Activated naive CD8-positive, alpha-beta T cell treated with anti-CD3 and anti-CD28 coated beads for 36 hours (primary cell): ENCODE results near the gene SHLD3. TPM values are rescaled to one million over a fixed set of nuclear protein-coding genes. Genes with fewer than 3 reads are reported as not detected.
A peak's percentile ranks its signal among the peaks of the same experiment; 100 is the strongest.
"Not testable (repeated sequence)": the region's sequence is repeated elsewhere in the genome, so short reads cannot be mapped to it uniquely, and the experiment has no call there.

Source experiments
- DNase-seq: peaks from one replicate; pipeline ENCODE4 v3.0.0; 2021
- H3K27ac Mint-ChIP-seq: one replicate; pipeline ENCODE4 v1.8.0; 2022; ENCODE audit warnings: mild to moderate bottlenecking, moderate library complexity, mixed read lengths
- H3K27me3 Mint-ChIP-seq: one replicate; pipeline ENCODE4 v1.8.0; 2022; ENCODE audit warnings: mild to moderate bottlenecking, mixed read lengths
- H3K36me3 Mint-ChIP-seq: one replicate; pipeline ENCODE4 v1.8.0; 2021; ENCODE audit warnings: mild to moderate bottlenecking, mixed read lengths
- H3K4me1 Mint-ChIP-seq: one replicate; pipeline ENCODE4 v1.8.0; 2021; ENCODE audit warnings: mixed read lengths
- H3K4me3 Mint-ChIP-seq: one replicate; pipeline ENCODE4 v1.8.0; 2022; ENCODE audit warnings: mild to moderate bottlenecking, moderate library complexity, mixed read lengths
- H3K9me3 Mint-ChIP-seq: one replicate; pipeline ENCODE4 v1.8.0; 2022; ENCODE audit warnings: mixed read lengths
- total RNA-seq, 2 experiments: library from RNA; stranded (reverse); gene quantifications; one replicate each; pipeline ENCODE4 v1.2.3, GENCODE V29; 2021

The SHLD3 gene
- total RNA-seq: 1 to 10 TPM; 6.9 to 7.3 TPM

DNA sequence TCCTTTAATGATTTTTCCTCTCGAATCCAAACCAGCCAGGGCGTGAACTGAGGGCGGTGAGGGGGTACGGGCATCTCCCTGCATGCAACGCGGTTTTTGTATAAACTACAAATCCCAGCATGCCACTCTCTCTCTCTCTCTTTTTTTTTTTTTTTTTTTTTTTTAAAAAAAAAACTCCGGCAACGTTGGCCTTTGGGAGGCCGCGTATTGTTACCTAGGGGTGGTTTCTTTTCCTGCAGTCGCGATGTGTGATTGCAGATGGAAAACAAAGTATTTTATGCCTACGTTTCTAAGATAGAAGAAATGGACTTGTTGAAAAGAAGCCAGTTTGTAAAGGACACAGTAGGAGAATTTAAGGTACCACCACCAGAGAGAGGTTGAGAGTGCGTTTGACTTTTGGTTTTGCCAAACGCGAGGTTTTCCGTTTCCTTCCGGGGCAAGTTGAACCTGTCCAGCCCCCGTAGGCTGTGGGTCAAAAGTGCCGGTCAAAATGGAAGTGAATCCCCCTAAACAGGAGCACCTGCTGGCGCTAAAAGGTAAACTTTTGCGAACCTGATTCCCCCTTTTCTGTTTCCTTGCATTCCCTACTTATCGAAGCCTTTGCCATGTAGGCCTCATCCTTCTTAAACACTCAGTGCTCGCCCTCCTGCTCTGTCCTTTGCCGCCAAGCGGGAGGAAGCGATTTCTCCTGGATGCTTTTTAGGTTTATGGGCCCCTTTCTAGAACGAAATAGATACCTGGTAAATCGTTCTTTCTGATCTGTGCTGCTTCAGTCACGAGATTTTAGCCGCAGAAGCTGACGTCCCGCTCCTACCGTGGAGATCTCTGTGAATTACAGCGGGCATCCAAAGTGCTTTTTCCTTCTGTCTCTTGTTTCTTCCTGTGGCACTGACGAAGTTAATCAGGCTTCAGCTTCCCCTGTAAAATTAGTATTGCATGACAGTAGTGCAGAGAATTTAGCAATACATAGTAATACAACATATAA lies at the start of gene SHLD3, which contains the start of gene TRAPPC13:
Gene SHLD3 (plus strand): TSS at position 457 of the 985 bp plus-strand sequence. CDS start 4,561 bp downstream, outside the sequence.
Gene TRAPPC13 (plus strand): TSS at position 457 of the 985 bp plus-strand sequence. CDS start 34 bp downstream, at position 491.
- Mint-ChIP-seq H3K9me3 (no peaks in the 10 kb centered on the region), H3K4me3 (peak within 1 kb of the TSS; percentile 97), H3K4me1 (peaks cover 40% of the 10 kb centered on the region), H3K36me3 (peaks cover 25% of the 10 kb centered on the region), H3K27ac (peak within 1 kb of the TSS; percentile 97), H3K27me3 (no peaks in the 10 kb centered on the region)
- DNase-seq: peak; percentile 81

- peak overlapping the region; percentile 54 for H3K27ac Mint-ChIP-seq
- peaks cover 27% of the 10 kb centered on the region for H3K36me3 Mint-ChIP-seq
- H3K4me1 Mint-ChIP-seq: peaks cover 25% of the 10 kb centered on the region
- no peak for DNase-seq
- no peak overlapping the region for H3K4me3 Mint-ChIP-seq
- H3K9me3 Mint-ChIP-seq: no peaks in the 10 kb centered on the region
- H3K27me3 Mint-ChIP-seq: no peaks in the 10 kb centered on the region
Observed at GRCh38 chr5:65577141-65577540, 47.7 kb upstream of the SHLD3 start.

DNA sequence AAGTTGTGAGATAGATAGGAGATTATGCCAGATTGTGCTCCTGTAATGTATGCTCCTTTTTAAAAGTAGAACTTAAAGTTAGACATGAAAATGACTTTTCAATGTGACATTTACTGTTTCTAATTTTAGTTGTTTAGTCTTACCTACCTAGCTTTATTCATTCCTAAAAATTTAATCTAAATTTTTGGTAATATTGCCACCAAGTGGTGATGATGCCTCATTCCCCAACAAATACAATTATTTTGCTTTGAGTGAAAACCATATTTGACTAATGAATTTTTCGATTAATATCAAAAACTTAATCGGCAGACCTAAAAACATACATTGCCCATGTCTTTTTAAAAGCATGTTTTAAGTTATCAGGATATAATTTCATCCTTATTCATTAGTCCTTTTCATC lies 36.1 kb upstream of the SHLD3 start:
- Mint-ChIP-seq H3K27ac (no peak overlapping the region), H3K4me1 (no peaks in the 10 kb centered on the region), H3K4me3 (no peak overlapping the region), H3K9me3 (no peaks in the 10 kb centered on the region), H3K36me3 (peaks cover 5% of the 10 kb centered on the region), H3K27me3 (no peaks in the 10 kb centered on the region)
- DNase-seq: no peak

DNA sequence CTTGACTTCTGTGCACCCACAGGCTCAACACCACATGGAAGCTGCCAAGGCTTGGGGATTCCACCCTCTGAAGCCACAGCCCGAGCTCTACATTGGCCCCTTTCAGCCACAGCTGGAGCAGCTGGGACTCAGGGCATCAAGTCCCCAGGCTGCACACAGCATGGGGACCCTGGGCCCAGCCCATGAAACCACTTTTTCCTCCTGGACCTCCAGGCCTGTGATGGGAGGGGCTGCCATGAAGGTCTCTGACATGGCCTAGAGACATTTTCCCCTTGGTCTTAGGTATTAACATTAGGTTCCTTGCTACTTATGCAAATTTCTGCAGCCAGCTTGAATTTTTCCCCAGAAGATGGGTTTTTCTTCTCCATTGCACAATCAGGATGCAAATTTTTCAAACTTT lies 23.1 kb upstream of the SHLD3 start:
- H3K36me3 Mint-ChIP-seq: peaks cover 38% of the 10 kb centered on the region
- not testable (repeated sequence) for H3K27me3 Mint-ChIP-seq, H3K4me3 Mint-ChIP-seq, H3K27ac Mint-ChIP-seq, H3K9me3 Mint-ChIP-seq, DNase-seq, H3K4me1 Mint-ChIP-seq

- H3K36me3 Mint-ChIP-seq: peaks cover 22% of the 10 kb centered on the region
- H3K4me3 Mint-ChIP-seq: no peak overlapping the region
- peaks cover 16% of the 10 kb centered on the region for H3K4me1 Mint-ChIP-seq
- no peaks in the 10 kb centered on the region for H3K27me3 Mint-ChIP-seq
- no peak overlapping the region for H3K27ac Mint-ChIP-seq
- no peaks in the 10 kb centered on the region for H3K9me3 Mint-ChIP-seq
- no peak for DNase-seq
Observed at GRCh38 chr5:65611524-65611923, 13.3 kb upstream of the SHLD3 start.

- H3K27me3 Mint-ChIP-seq: no peaks in the 10 kb centered on the region
- H3K27ac Mint-ChIP-seq: no peak overlapping the region
- H3K36me3 Mint-ChIP-seq: peaks cover 19% of the 10 kb centered on the region
- no peak overlapping the region for H3K4me3 Mint-ChIP-seq
- peaks cover 16% of the 10 kb centered on the region for H3K4me1 Mint-ChIP-seq
- no peaks in the 10 kb centered on the region for H3K9me3 Mint-ChIP-seq
- no peak for DNase-seq
Observed at GRCh38 chr5:65612298-65612907, 12.4 kb upstream of the SHLD3 start.

- no peak for DNase-seq
- H3K27me3 Mint-ChIP-seq: no peaks in the 10 kb centered on the region
Observed at GRCh38 chr5:65620021-65620420, 4.8 kb upstream of the SHLD3 start.

DNA sequence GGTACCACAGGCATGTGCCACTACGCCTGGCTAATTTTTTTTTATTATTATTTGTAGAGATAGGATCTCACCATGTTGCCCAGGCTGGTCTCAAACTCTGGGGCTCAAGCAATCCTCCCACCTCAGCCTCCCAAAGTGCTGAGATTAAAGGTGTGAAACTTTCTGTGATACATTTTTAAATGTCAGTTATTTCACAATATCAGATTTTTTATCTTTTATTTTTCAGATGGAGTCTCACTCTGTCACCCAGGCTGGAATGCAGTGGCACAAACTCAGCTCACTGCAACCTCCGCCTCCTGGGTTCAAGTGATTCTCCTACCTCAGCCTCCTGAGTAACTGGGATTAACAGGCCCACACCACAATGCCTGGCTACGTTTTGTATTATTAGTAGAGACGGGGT lies 2.9 kb upstream of the SHLD3 start:
- not testable (repeated sequence) for H3K9me3 Mint-ChIP-seq, H3K4me3 Mint-ChIP-seq, H3K27me3 Mint-ChIP-seq, H3K27ac Mint-ChIP-seq, DNase-seq
- Mint-ChIP-seq H3K36me3 (peaks cover 10% of the 10 kb centered on the region), H3K4me1 (peaks cover 37% of the 10 kb centered on the region)

More at GRCh38 chr5:65620021-65620420, 4.8 kb upstream of the SHLD3 start:
- Mint-ChIP-seq H3K4me1 (peaks cover 37% of the 10 kb centered on the region), H3K4me3 (no peak overlapping the region), H3K27ac (no peak overlapping the region), H3K9me3 (no peaks in the 10 kb centered on the region), H3K36me3 (peaks cover 4% of the 10 kb centered on the region)

GRCh38 chr5:65623482-65623881 lies 1.3 kb upstream of the SHLD3 start:
- Mint-ChIP-seq H3K27ac (peak overlapping the region; percentile 97), H3K36me3 (peaks cover 17% of the 10 kb centered on the region), H3K4me1 (peaks cover 41% of the 10 kb centered on the region), H3K27me3 (no peaks in the 10 kb centered on the region), H3K4me3 (peak overlapping the region; percentile 97), H3K9me3 (no peaks in the 10 kb centered on the region)
- DNase-seq: no peak

DNA sequence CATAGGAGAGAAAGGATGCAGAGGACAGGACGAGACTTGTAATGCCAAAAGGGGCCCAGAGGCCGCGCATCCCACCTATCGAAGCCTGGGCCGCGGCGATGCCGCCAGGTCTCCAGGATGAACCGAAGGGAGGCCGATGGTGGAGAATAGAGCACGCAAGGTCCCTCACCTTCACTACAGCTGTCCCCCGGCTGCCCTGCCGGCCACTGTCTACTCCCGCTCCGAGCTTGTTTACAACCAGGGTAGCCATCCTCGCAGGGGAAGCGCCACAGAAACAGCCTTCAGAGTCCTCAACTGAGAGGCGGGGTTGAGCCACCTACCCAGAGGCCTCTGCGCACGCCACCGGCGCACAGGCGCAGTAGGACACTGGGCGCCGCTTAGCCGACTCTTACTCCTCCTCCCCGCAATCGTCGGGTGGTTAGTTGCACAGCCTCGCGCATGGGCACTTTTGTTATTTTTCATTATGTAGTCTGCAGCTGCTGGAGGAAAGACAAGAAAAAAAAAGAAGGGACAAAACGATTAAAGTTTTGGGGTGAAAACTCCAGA lies 729 bp upstream of the SHLD3 start, which contains the start of gene TRIM23:
Gene TRIM23 (minus strand): TSS at position 309 of the 546 bp plus-strand sequence. CDS start 59 bp downstream, at position 250.
- H3K27ac Mint-ChIP-seq: peak within 1 kb of the TSS; percentile 97

DNA sequence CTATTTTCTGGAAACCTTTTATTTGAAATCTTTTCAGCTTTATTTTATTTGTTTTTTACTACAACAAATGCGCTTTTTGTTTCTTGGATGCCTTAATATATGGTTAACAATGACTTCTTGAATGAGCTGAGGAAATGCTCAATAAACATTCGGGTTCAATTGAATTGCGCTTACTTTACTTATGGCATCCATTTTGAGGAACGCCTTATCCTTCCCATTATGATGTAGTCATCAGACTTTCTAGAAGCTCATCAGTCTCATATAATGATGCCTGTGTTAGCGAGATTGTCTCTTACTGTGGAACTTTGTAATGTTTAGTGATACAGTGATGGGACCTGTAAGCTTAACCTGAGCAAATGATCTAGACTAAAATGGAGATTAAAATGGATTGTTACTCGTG lies 916 bp downstream of the SHLD3 start:
- DNase-seq: no peak
- H3K4me3 Mint-ChIP-seq: peak overlapping the region; percentile 97
- no peaks in the 10 kb centered on the region for H3K9me3 Mint-ChIP-seq
- H3K27me3 Mint-ChIP-seq: no peaks in the 10 kb centered on the region
- peak overlapping the region; percentile 97 for H3K27ac Mint-ChIP-seq
- peaks cover 40% of the 10 kb centered on the region for H3K4me1 Mint-ChIP-seq
- peaks cover 26% of the 10 kb centered on the region for H3K36me3 Mint-ChIP-seq

More for the DNA sequence above, 729 bp upstream of the SHLD3 start, which contains the start of gene TRIM23:
- H3K4me3 Mint-ChIP-seq: peak within 1 kb of the TSS; percentile 97
- peak; percentile 92 for DNase-seq
- H3K9me3 Mint-ChIP-seq: no peaks in the 10 kb centered on the region
- peaks cover 19% of the 10 kb centered on the region for H3K36me3 Mint-ChIP-seq
- H3K27me3 Mint-ChIP-seq: no peaks in the 10 kb centered on the region
- peaks cover 39% of the 10 kb centered on the region for H3K4me1 Mint-ChIP-seq

DNA sequence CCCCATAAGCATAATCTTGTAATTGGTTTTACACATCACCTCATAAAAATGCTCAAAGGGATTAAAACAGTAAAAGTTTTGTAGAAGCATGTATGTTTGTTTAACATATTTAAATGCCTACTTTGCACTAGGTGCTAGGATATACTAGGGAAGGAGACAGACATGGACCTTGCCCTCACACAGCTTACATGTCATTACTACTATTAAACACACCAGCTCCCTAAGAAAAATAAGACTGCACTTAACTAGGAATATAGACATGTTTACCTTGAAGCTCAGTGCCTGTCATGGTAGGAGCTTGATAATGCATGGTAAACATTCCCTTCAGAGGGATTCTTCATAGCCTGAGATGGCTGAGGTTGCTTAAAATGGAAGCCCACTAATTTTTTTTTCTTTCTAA lies 6.2 kb downstream of the SHLD3 start:
- DNase-seq: no peak
- Mint-ChIP-seq H3K36me3 (peaks cover 21% of the 10 kb centered on the region), H3K4me3 (no peak overlapping the region), H3K27me3 (no peaks in the 10 kb centered on the region), H3K27ac (no peak overlapping the region), H3K9me3 (no peaks in the 10 kb centered on the region), H3K4me1 (peaks cover 25% of the 10 kb centered on the region)

DNA sequence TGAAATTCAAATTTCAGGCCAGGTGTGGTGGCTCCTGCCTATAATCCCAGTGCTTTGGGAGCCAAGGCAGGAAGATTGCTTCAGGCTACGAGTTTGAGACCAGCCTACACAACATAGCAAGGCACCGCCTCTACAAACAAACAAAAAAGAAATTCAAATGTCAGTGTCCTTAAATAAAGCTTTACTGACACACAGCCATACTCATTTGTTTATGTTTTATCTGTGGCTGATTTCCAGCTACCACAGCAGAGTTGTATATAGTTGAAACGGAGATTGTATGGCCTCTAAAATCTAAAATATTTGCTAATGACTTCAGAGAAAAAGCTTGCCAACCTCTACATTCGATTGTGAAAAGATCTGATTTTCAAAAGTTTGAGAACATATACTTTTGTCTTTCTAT lies 15.4 kb downstream of the SHLD3 start:
- Mint-ChIP-seq H3K9me3 (no peaks in the 10 kb centered on the region), H3K36me3 (peaks cover 16% of the 10 kb centered on the region), H3K4me1 (no peaks in the 10 kb centered on the region), H3K27me3 (no peaks in the 10 kb centered on the region), H3K27ac (no peak overlapping the region), H3K4me3 (no peak overlapping the region)
- no peak for DNase-seq

DNA sequence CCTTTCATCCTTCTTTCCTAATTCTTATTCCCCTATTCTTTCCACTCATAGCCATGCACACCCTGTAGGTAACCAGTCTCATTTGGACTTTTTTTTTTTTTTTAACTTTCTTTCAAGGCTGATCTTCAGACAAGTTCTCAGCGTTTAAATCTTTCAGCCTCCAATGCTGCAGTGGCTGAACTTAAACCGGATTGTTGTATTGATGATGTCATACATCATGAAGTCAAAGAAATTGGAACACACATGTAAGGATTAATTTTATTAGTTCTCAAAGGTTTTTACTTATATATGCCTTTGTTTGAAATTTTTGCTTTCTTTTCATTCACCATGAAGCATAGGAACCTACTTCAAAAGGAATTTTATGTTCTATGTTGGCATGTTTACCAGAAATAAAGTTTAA lies 22.1 kb downstream of the SHLD3 start:
- H3K4me3 Mint-ChIP-seq: no peak overlapping the region
- no peaks in the 10 kb centered on the region for H3K4me1 Mint-ChIP-seq
- no peaks in the 10 kb centered on the region for H3K9me3 Mint-ChIP-seq
- no peaks in the 10 kb centered on the region for H3K27me3 Mint-ChIP-seq
- no peak overlapping the region for H3K27ac Mint-ChIP-seq
- no peak for DNase-seq
- H3K36me3 Mint-ChIP-seq: peaks cover 12% of the 10 kb centered on the region

GRCh38 chr5:65647941-65648340 lies 23.1 kb downstream of the SHLD3 start:
- no peak overlapping the region for H3K4me3 Mint-ChIP-seq
- no peak for DNase-seq
- no peaks in the 10 kb centered on the region for H3K9me3 Mint-ChIP-seq
- H3K27ac Mint-ChIP-seq: no peak overlapping the region
- peaks cover 12% of the 10 kb centered on the region for H3K36me3 Mint-ChIP-seq
- no peaks in the 10 kb centered on the region for H3K4me1 Mint-ChIP-seq
- no peaks in the 10 kb centered on the region for H3K27me3 Mint-ChIP-seq
